NCI-H526 (cell line): ENCODE data around the gene C19orf73.
A peak's percentile ranks its signal among the peaks of the same experiment; 100 is the strongest.

Experiments used
- DNase-seq, 2 experiments: peaks; one replicate each; lab custom pipeline; 2025; lab: John Stamatoyannopoulos, UW

The C19orf73 gene

DNA sequence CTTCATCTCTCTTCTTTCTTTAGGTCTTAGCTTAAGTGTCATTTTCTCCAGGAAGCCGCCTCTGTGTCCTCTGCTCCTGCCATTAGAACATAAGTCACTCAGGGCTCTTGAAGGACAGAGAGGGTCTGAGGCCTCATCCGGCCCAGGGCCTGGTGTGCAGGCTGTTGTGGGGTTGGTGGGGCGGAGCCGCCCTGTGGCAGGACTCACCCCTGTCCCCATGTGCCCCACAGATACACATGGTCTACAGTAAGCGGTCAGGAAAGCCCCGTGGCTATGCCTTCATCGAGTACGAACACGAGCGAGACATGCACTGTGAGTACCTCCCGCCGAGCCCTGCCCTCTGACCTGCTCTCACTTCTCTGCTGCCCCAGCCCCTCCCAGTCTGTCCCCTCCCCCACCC, 17.8 kb downstream of the C19orf73 start:
- no peak for DNase-seq

- DNase-seq, result no peak
These were observed 20.1 kb downstream of the C19orf73 start for GRCh38 chr19:49098795-49099194.

GRCh38 chr19:49097453-49098288, 21.3 kb downstream of the C19orf73 start:
- peak; percentile 59 to 79 for DNase-seq

DNA sequence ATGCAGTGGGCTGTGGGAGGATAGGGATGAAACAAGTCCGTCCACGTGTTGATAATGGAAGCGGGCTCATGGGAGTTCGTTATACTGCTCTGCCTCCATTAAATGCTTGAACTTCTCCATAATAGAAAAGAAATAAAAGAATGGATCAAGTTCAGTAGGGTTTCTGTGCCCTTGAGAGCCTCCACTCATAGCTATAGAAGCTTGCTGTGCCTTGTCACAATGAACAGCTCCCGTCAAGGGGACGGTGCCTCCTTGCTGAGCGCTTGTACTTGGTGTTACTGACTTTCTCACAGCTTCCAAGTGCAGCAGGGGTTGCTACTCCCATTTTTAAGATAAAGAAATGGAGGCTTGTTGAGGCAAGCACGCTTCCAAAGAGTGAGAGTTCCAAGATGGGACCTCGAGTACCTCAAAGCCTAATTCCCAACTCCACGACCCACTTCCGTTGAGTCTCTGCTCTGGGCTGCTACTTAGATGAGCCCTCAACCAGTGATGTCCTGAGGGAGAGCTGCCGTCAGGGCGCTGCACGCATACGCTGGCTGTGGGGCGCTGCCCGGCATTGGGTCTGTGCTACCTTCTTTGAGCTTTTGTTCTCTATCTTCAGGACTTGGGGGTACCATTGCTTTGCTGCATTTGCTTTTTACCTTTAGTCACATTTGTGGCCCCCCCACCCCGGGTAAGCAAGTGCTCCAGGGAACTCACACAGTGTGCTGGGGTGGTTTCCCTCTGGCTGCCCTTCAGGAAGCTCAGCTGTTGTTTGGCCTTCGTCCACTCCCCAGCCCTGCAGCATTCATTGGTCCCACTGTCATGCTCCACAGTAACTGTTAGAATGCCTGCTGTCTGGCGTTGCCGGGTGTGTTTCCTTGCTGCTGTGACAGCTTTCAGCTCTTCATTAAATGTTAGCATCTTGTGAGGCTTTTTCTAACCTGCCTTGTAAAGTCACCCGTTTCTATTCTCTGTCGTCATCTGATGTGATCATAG, 24.1 kb downstream of the C19orf73 start:
- no peak for DNase-seq

DNA sequence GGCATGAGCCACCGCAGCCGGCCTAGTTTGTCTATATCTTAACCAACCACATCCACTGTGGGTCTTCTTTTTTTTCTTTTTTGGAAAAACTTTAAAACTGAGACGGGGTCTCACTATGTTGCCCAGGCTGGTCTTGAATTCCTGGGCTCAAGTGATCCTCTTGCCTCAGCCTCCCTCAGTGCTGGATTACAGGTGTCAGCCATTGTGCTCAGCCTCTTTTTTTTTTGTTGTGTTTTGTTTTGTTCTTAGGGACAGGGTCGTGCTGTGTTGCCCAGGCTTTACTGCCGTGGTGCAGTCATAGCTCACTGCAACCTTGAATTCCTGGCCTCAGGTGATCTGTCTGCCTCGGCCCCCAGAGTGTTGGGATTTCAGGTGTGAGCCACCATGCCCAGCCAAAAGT, 26.3 kb downstream of the C19orf73 start:
- DNase-seq, result no peak

DNA sequence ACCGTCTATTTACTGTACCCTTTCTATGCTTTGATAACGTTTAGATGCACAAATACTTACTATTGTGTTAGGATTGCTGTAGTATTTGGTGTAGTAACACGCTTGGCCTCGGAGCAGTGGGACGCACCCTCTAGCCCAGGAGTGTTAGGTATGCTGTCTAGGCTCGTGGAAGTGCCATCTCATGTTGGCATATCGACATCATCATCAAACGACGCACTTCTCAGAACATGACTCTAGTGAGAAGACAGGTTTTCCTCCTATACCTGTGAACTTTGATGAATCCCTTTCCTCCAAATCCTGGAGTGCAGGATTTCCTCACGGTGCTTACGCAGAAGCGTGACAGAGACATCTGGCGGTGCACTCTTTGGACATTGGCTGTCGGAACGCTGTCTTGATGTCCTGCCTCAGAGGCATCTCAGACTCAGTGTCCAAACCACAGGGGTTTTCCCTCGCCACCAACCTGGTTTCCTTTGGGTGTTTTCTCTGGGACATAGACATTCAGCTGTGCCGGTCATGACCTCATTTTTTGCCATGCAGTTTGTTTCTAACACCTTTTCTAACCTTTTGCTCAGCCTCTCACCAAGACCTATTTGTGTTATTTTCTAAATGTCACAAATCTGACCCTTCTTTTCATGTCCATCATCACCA, 27.4 kb downstream of the C19orf73 start:
- DNase-seq, result no peak

- DNase-seq, result no peak
These were observed 32.6 kb downstream of the C19orf73 start for GRCh38 chr19:49086296-49086695.

DNA sequence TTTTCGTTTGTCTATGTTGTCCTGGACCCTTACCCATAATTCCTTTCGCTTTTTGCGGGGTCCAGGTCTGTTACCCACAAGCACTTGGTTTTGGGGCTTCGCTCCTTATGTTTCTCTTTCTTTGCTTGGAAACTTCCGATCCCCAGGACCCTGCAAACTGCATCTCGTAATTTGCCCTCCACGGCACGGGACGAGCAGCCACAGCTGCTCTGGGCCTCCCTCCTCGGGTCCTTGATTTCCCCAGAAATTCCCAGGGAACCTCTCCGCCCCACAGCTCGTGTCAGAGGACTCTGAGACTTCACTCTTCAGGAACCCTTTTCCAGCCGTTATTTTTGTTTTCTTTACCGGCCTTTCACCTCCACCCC, 33.1 kb downstream of the C19orf73 start:
- no peak for DNase-seq

DNA sequence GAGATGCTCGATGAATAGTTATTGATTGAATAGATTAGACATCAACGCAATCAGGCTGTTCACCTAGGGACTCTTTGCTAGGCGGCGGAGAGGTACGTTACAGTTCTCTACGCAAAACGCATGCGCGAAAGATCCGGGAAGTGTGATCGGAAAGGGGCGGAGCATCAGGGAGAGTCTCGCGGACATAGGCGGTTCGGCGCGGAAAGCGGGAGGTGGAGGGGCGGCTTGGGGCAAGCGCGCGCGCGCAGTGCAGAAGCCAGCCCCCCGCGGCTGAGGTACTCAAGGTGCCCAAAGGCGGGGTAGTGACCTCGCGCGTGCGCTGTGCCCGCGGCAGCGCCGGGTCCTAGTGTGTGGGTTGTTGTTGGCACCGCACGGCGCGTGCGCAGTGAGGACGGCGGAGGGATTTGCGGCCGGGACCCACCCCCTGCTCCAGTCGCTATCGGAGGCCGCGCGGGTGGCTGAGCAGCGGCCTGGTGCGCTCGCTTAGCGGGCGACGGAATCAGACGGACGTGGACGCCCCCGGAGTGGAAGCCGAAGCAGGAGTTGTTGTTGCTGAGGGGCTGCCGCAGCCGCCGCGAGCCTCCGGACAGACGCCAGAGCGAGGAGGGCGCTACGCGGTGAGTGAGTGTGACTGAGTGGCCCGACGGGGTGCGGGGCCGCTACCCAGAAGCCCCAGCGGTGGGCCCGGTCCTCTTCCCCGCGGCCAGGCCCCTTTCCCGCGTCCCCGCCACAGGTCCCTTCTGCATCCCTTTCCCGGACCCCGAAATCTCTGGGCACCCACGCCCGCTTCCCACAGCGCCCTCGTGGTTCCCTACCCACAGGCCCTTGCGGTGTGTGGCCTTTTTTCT, 33.7 kb downstream of the C19orf73 start, which contains the start of gene SNRNP70:
Gene SNRNP70 (plus strand): TSS at position 432 of the 848 bp plus-strand sequence. CDS start 964 bp downstream, outside the sequence.
- peak; percentile 97 to 99 for DNase-seq

- DNase-seq, result no peak
These were observed 34.5 kb downstream of the C19orf73 start for GRCh38 chr19:49084206-49085019.

DNA sequence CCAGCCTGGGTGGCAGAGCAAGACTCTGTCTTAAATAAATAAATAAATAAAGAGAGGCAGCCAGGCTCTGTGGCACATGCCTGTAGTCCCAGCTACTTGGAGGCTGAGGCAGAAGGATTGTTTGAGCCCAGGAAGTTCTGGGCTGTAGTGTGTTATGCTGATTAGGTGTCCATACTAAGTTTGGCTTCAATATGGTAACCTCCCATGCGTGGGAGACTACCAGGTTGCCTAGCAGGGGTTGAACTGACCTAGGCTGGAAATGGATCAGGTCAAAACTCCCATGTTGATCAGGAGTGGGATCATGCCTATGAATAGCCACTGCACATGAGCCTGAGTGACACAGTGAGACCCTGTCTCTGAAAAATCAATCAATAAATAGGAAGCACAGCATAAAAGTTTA, 37.7 kb downstream of the C19orf73 start:
- DNase-seq, result no peak

GRCh38 chr19:49080392-49080791, 38.6 kb downstream of the C19orf73 start:
- no peak for DNase-seq

GRCh38 chr19:49074869-49075268, 44.1 kb downstream of the C19orf73 start:
- peak in 1 of 2 experiments; percentile 45 for DNase-seq

DNA sequence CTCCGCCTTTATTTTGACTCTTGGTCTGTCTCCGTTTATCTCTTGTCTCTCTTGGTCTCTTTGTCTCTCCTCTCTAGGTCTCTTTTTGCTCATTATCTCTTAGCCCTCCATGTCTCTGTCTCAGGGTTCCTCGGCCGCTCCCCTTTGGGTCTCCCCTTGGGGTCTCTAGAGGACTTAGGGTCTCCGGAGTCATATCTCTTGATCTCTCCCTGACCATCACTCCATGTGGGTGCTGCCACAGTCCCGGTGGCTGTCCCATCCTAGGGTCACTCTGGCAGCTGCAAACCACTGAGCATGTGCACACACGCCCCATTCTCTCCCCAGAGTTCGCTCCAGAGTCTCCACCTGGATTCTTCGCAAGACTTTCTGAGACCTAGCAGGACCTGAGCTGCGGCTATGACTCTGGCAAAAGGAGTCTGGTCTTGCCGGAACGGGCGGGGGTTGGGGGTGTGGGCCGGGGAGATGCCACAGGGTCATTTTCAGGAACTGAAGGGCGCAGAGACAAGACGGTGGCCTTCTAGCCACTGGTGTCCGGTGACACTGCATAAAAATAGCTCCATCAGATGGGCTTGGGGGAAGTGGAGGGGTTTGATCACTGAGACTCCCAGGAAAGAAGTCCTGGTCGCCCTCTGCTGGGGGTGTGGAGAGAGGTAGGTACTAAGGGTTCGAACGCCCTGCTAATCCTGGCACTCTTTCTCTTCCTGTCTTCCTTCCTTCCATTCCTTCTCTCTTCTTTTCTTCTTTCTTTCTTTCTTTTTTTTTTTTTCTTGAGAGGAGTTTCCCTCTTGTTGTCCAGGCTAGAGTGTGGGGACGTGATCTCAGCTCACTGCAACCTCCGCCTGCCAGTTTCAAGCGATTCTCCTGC, 45.2 kb downstream of the C19orf73 start:
- peak in 1 of 2 experiments; percentile 53 for DNase-seq

GRCh38 chr19:49071860-49072547, 46.9 kb downstream of the C19orf73 start:
- DNase-seq, result peak in 1 of 2 experiments; percentile 43

DNA sequence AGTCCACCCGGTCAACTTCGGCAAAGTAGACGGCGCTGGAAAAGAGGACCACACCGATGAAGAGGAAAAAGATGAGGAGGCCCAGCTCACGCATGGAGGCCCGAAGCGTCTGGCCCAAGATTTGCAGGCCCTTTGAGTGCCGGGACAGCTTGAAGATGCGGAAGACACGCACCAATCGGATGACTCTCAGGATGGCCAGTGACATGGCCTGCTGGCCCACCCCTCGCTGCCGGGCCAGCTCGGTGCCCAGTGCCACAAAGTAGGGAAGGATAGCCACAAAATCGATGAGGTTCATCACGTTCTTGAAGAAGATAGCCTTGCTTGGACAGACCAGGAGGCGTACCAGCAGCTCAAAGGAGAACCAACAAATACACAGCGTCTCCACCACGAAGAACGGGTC, 48.5 kb downstream of the C19orf73 start:
- DNase-seq, result no peak

DNA sequence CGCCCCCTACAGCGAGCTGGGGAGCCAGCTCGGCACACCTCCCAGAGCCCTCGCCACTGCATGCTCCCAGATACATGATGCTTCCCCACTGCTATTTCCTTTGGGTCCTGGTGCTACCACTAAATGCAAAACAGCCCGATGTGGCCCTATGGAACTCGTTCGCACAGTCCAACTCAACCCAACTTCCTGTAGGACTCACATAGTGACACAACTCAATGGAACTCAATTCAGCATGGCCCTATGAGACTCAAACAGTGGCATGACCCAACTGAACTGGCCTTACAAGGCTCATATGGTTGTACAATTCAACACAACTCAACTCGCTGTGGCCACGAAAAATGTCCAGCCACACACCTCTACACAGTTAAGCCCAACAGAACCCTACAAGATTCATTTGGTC, 49.9 kb downstream of the C19orf73 start:
- DNase-seq, result no peak
